GM23338 (cell line): ENCODE measurements around the gene KCNJ16. TPM values are rescaled to one million over a fixed set of nuclear protein-coding genes. Genes with fewer than 3 reads are reported as not detected.

ENCODE experiments used
- ATAC-seq: fragments of 200-7000 bp; cut with Tn5 transposase; 3 replicates; pipeline ENCODE4 v1.9.1; 2020
- DNase-seq: peaks from one replicate; pipeline ENCODE4 v3.0.0-alpha.2; 2015; ENCODE audit warnings: low spot score
- H2AFZ ChIP-seq: fragments of 200-600 bp; sonication (generic); 2 replicates; pipeline ENCODE4 v1.8.0; 2016; ENCODE audit warnings: antibody characterized with exemption, mild to moderate bottlenecking, moderate library complexity
- H3F3A ChIP-seq: fragments of 200-600 bp; sonication (generic); replicated peaks from 2 replicates; pipeline ENCODE4 v1.8.0; 2017; ENCODE audit warnings: antibody characterized with exemption, mixed run types, low read depth
- H3K27ac ChIP-seq: fragments of 200-600 bp; sonication (generic); 2 replicates; pipeline ENCODE4 v1.6.1; 2016; ENCODE audit warnings: low read depth
- H3K27me3 ChIP-seq: fragments of 200-600 bp; sonication (generic); 2 replicates; pipeline ENCODE4 v1.8.0; 2016; ENCODE audit warnings: mild to moderate bottlenecking, mixed run types, moderate library complexity; ENCODE audit not compliant: insufficient read depth
- H3K36me3 ChIP-seq: fragments of 200-600 bp; sonication (generic); 2 replicates; pipeline ENCODE4 v1.8.0; 2016; ENCODE audit warnings: mild to moderate bottlenecking; ENCODE audit not compliant: insufficient read depth
- H3K4me1 ChIP-seq: fragments of 200-600 bp; sonication (generic); 2 replicates; pipeline ENCODE4 v1.8.0; 2016; ENCODE audit warnings: mild to moderate bottlenecking, moderate library complexity; ENCODE audit not compliant: insufficient read depth
- H3K4me2 ChIP-seq: fragments of 200-600 bp; sonication (generic); 2 replicates; pipeline ENCODE4 v1.7.1; 2017; ENCODE audit warnings: mixed run types
- H3K4me3 ChIP-seq: fragments of 200-600 bp; sonication (generic); 2 replicates; pipeline ENCODE4 v1.6.1; 2016; ENCODE audit warnings: mixed run types
- H3K79me2 ChIP-seq: fragments of 200-600 bp; sonication (generic); replicated peaks from 2 replicates; pipeline ENCODE4 v1.8.0; 2017; ENCODE audit warnings: mild to moderate bottlenecking; ENCODE audit not compliant: insufficient read depth
- H3K9me2 ChIP-seq: fragments of 200-600 bp; sonication (generic); 2 replicates; pipeline ENCODE4 v1.8.0; 2017; ENCODE audit not compliant: insufficient read depth
- H4K20me1 ChIP-seq: fragments of 200-600 bp; sonication (generic); replicated peaks from 2 replicates; pipeline ENCODE4 v1.8.0; 2017; ENCODE audit warnings: mild to moderate bottlenecking; ENCODE audit not compliant: insufficient read depth
- H3K27ac Mint-ChIP-seq: 2 replicates; pipeline ENCODE4 v1.8.0; 2020; ENCODE audit warnings: inconsistent platforms, mild to moderate bottlenecking, moderate library complexity, mixed read lengths
- H3K27me3 Mint-ChIP-seq: 3 replicates; pipeline ENCODE4 v1.8.0; 2022; ENCODE audit warnings: low read depth, mild to moderate bottlenecking, moderate library complexity, mixed read lengths, inconsistent platforms; ENCODE audit not compliant: insufficient read depth, poor library complexity
- H3K36me3 Mint-ChIP-seq: 3 replicates; pipeline ENCODE4 v1.8.0; 2021; ENCODE audit warnings: low read depth, mild to moderate bottlenecking, inconsistent platforms, moderate library complexity, mixed read lengths
- H3K4me1 Mint-ChIP-seq: 3 replicates; pipeline ENCODE4 v1.8.0; 2020; ENCODE audit warnings: mild to moderate bottlenecking, inconsistent platforms, mixed read lengths
- H3K4me3 Mint-ChIP-seq: 3 replicates; pipeline ENCODE4 v1.8.0; 2021; ENCODE audit warnings: moderate library complexity, mild to moderate bottlenecking, inconsistent platforms, mixed read lengths
- H3K9me3 Mint-ChIP-seq: 3 replicates; pipeline ENCODE4 v1.8.0; 2020; ENCODE audit warnings: moderate library complexity, mild to moderate bottlenecking, inconsistent platforms, mixed read lengths
- CREB1 ChIP-seq: fragments of 250-450 bp; sonication (Bioruptor Pico); IDR thresholded peaks from 2 replicates; pipeline ENCODE4 v1.5.0; 2020; ENCODE audit warnings: low read depth, mild to moderate bottlenecking, moderate library complexity
- CTCF ChIP-seq, 2 experiments: fragments of 200-600 bp in 1 of 2; sonication (generic) in 1 of 2; conservative IDR thresholded peaks; 2 replicates each; pipeline versions ENCODE4 v1.5.1 to v1.6.1; 2016 to 2017; ENCODE audit warnings: antibody characterized with exemption in 2 of 2, low read depth in 2 of 2, mild to moderate bottlenecking in 2 of 2, moderate library complexity in 1 of 2
- ETS1 ChIP-seq: IDR thresholded peaks from 2 replicates; pipeline ENCODE4 v1.6.1; 2016; ENCODE audit warnings: antibody characterized with exemption
- EZH2phosphoT487 ChIP-seq: fragments of 200-600 bp; sonication (generic); IDR thresholded peaks from one replicate; pipeline ENCODE4 v1.8.1; 2018; ENCODE audit warnings: antibody characterized with exemption; ENCODE audit not compliant: unreplicated experiment
- JUNB ChIP-seq: IDR thresholded peaks from one replicate; pipeline ENCODE4 v1.6.1; 2016; ENCODE audit warnings: antibody characterized with exemption; ENCODE audit not compliant: unreplicated experiment
- NANOG ChIP-seq: IDR thresholded peaks from 2 replicates; pipeline ENCODE4 v1.6.1; 2016; ENCODE audit warnings: antibody characterized with exemption, borderline replicate concordance
- POLR2AphosphoS5 ChIP-seq: IDR thresholded peaks from 2 replicates; pipeline ENCODE4 v1.6.1; 2016; ENCODE audit warnings: antibody characterized with exemption, low read depth
- REST ChIP-seq: IDR thresholded peaks from one replicate; pipeline ENCODE4 v1.6.1; 2018; ENCODE audit warnings: antibody characterized with exemption; ENCODE audit not compliant: unreplicated experiment
- STAT1 ChIP-seq: IDR thresholded peaks from one replicate; pipeline ENCODE4 v1.6.1; 2016; ENCODE audit warnings: antibody characterized with exemption; ENCODE audit not compliant: unreplicated experiment
- ZNF114 ChIP-seq: fragments of 250-450 bp; sonication (Bioruptor Pico); IDR thresholded peaks from 2 replicates; pipeline ENCODE4 v1.5.0; 2020; ENCODE audit warnings: mild to moderate bottlenecking, moderate library complexity
- ZNF462 ChIP-seq: fragments of 250-450 bp; sonication (Bioruptor Pico); IDR thresholded peaks from 2 replicates; pipeline ENCODE4 v1.5.0; 2020; ENCODE audit warnings: mild to moderate bottlenecking, moderate library complexity
- polyA plus RNA-seq: library from polyadenylated mRNA; unstranded; fragments of >200 nt; fragmentation: Nextera tagmentation; extraction: Ambion mirVana; gene quantifications from 2 replicates; pipeline ENCODE4 v1.2.1, GENCODE V29; 2016
- total RNA-seq: library from RNA; depleted of rRNA; stranded (reverse); fragments of >200 nt; shearing (Covaris generic); gene quantifications from 2 replicates; pipeline ENCODE4 v1.2.3, GENCODE V29; 2014

Gene KCNJ16
- total and polyA plus RNA-seq, 2 experiments from 2014 or later, result not detected

- Histone ChIP-seq H3K4me3 (no peak overlapping the region), H2AFZ (no peak overlapping the region), H3F3A (no peaks in the 10 kb centered on the region), H3K27me3 (no peaks in the 10 kb centered on the region), H3K4me2 (no peak overlapping the region), H3K27ac (no peak overlapping the region), H4K20me1 (no peaks in the 10 kb centered on the region), H3K9me2 (no peaks in the 10 kb centered on the region), H3K36me3 (no peaks in the 10 kb centered on the region), H3K79me2 (no peaks in the 10 kb centered on the region), H3K4me1 (no peaks in the 10 kb centered on the region)
- no peak for ATAC-seq
- no peaks in the 10 kb centered on the region for H3K27me3 Mint-ChIP-seq
- H3K27ac Mint-ChIP-seq, result no peak overlapping the region
- no peaks in the 10 kb centered on the region for H3K36me3 Mint-ChIP-seq
- H3K4me1 Mint-ChIP-seq, result no peaks in the 10 kb centered on the region
- TF ChIP-seq ZNF114 (CRISPR knock-in tag), result no peak
- no peak for TF ChIP-seq NANOG
- TF ChIP-seq CREB1 (CRISPR knock-in tag), result no peak
- TF ChIP-seq ETS1, result no peak
- TF ChIP-seq JUNB, result no peak
- TF ChIP-seq STAT1, result no peak
- TF ChIP-seq REST, result no peak
- TF ChIP-seq EZH2phosphoT487, result no peak
- no peak for TF ChIP-seq POLR2AphosphoS5
- no peak for DNase-seq
- no peak overlapping the region for H3K4me3 Mint-ChIP-seq
- H3K9me3 Mint-ChIP-seq, result no peaks in the 10 kb centered on the region
These were observed 30.6 kb downstream of the KCNJ16 start for GRCh38 chr17:70105641-70106040.

- Histone ChIP-seq H3K27ac (no peak overlapping the region), H3K79me2 (no peaks in the 10 kb centered on the region), H3K36me3 (no peaks in the 10 kb centered on the region), H3K9me2 (no peaks in the 10 kb centered on the region), H3K27me3 (no peaks in the 10 kb centered on the region), H3K4me1 (no peaks in the 10 kb centered on the region), H3K4me2 (no peak overlapping the region), H3F3A (no peaks in the 10 kb centered on the region), H4K20me1 (no peaks in the 10 kb centered on the region), H3K4me3 (no peak overlapping the region), H2AFZ (no peak overlapping the region)
- Mint-ChIP-seq H3K27me3 (no peaks in the 10 kb centered on the region), H3K36me3 (no peaks in the 10 kb centered on the region), H3K4me3 (no peak overlapping the region), H3K9me3 (no peaks in the 10 kb centered on the region), H3K27ac (no peak overlapping the region), H3K4me1 (no peaks in the 10 kb centered on the region)
- no peak for ATAC-seq
- no peak for DNase-seq
- no peak for TF ChIP-seq ZNF462 (CRISPR knock-in tag)
- no peak for TF ChIP-seq EZH2phosphoT487
- no peak for TF ChIP-seq CTCF (conservative IDR thresholded peaks at IDR 0.05; ENCODE audit: low read depth in 2 of 2)
- no peak for TF ChIP-seq JUNB
These were observed 31.5 kb downstream of the KCNJ16 start for GRCh38 chr17:70106551-70106950.
